Chondrocyte (in vitro differentiated cells): ENCODE data around the gene GAL3ST2. TPM values are rescaled to one million over a fixed set of nuclear protein-coding genes. Genes with fewer than 3 reads are reported as not detected.
"Not testable (repeated sequence)": the region's sequence is repeated elsewhere in the genome, so short reads cannot be mapped to it uniquely, and the experiment has no call there.

Experiments
- DNase-seq: peaks from one replicate; pipeline ENCODE4 v3.0.0; 2021; ENCODE audit warnings: mixed read lengths, low spot score
- H3K27ac Mint-ChIP-seq: one replicate; pipeline ENCODE4 v1.8.0; 2021; ENCODE audit warnings: mild to moderate bottlenecking, moderate library complexity, mixed read lengths; ENCODE audit not compliant: unreplicated experiment
- H3K27me3 Mint-ChIP-seq: 2 replicates; pipeline ENCODE4 v1.8.0; 2021; ENCODE audit warnings: low read depth, mixed read lengths
- H3K36me3 Mint-ChIP-seq: 2 replicates; pipeline ENCODE4 v1.8.0; 2021; ENCODE audit warnings: low read depth, mixed read lengths
- H3K4me1 Mint-ChIP-seq: 2 replicates; pipeline ENCODE4 v1.8.0; 2021; ENCODE audit warnings: low read depth, mild to moderate bottlenecking, mixed read lengths
- H3K4me3 Mint-ChIP-seq: one replicate; pipeline ENCODE4 v1.8.0; 2021; ENCODE audit warnings: mild to moderate bottlenecking, moderate library complexity, mixed read lengths; ENCODE audit not compliant: unreplicated experiment
- H3K9me3 Mint-ChIP-seq: 2 replicates; pipeline ENCODE4 v1.8.0; 2021; ENCODE audit warnings: low read depth, mixed read lengths
- CTCF ChIP-seq: fragments of 200-600 bp; sonication (generic); IDR thresholded peaks from 2 replicates; pipeline ENCODE4 v1.5.0; 2021; ENCODE audit warnings: antibody characterized with exemption, mild to moderate bottlenecking, moderate library complexity
- total RNA-seq: library from RNA; stranded (reverse); gene quantifications from 3 replicates; pipeline ENCODE4 v1.2.1, GENCODE V29; 2021

The GAL3ST2 gene
- total RNA-seq, 1 donor from 2014 or later, result 0.52 TPM

DNA sequence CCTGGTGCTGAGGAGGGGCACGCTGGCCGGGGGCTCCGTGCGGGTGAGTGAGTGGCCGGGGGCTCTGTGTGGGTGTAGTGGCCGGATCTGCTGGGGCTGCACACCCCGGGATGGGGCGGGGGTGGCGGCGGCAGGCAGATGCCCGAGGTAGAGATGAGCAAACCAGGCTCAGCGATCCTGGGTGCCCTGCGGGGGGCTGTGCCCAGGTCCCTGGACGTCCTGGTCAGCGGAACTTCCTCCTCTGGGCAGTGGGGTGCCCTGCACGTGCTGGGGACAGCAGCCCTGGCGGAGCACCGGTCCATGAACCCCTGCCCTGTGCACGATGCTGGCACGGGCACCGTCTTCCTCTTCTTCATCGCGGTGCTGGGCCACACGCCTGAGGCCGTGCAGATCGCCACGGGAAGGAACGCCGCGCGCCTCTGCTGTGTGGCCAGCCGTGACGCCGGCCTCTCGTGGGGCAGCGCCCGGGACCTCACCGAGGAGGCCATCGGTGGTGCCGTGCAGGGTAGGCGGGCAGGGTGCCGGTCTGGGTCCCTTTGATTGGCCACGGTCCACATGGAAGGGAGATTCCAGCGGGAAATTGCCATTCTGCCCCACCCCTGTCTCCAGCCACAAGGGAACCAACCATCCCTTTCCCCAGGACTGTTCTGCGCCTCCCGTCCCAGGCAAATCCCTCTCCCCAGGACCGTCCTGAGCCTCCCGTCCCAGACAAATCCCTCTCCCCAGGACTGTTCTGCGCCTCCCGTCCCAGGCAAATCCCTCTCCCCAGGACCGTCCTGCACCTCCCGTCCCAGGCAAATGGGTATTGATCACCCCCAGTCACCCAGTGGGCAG, 38.2 kb downstream of the GAL3ST2 start:
- no peak overlapping the region for H3K4me3 Mint-ChIP-seq
- no peak overlapping the region for H3K27ac Mint-ChIP-seq
- DNase-seq, result peak; percentile 86
- TF ChIP-seq CTCF, result no peak
- peaks cover 3% of the 10 kb centered on the region for H3K27me3 Mint-ChIP-seq
- H3K9me3 Mint-ChIP-seq, result no peaks in the 10 kb centered on the region
- no peaks in the 10 kb centered on the region for H3K4me1 Mint-ChIP-seq
- no peaks in the 10 kb centered on the region for H3K36me3 Mint-ChIP-seq

- Mint-ChIP-seq H3K27me3 (peaks cover 3% of the 10 kb centered on the region), H3K36me3 (no peaks in the 10 kb centered on the region), H3K9me3 (no peaks in the 10 kb centered on the region), H3K4me1 (no peaks in the 10 kb centered on the region), H3K27ac (no peak overlapping the region), H3K4me3 (no peak overlapping the region)
- DNase-seq, result peak; percentile 90
- TF ChIP-seq CTCF, result no peak
These were observed 39.1 kb downstream of the GAL3ST2 start for GRCh38 chr2:241815477-241816430.

DNA sequence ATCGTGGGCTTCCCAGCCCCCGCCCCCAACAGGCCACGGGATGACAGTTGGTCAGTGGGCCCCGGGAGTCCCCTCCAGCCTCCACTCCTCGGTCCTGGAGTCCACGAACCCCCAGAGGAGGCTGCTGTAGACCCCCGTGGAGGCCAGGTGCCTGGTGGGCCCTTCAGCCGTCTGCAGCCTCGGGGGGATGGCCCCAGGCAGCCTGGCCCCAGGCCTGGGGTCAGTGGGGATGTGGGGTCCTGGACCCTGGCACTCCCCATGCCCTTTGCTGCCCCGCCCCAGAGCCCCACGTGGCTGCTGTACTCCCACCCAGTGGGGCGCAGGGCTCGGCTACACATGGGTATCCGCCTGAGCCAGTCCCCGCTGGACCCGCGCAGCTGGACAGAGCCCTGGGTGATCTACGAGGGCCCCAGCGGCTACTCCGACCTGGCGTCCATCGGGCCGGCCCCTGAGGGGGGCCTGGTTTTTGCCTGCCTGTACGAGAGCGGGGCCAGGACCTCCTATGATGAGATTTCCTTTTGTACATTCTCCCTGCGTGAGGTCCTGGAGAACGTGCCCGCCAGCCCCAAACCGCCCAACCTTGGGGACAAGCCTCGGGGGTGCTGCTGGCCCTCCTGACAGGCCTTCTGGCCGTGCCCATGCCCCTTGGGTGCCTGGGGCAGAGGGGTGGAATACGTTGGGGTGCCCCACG, 40.0 kb downstream of the GAL3ST2 start:
- Mint-ChIP-seq H3K9me3 (no peaks in the 10 kb centered on the region), H3K27ac (no peak overlapping the region), H3K36me3 (no peaks in the 10 kb centered on the region), H3K4me3 (no peak overlapping the region), H3K27me3 (peaks cover 3% of the 10 kb centered on the region), H3K4me1 (no peaks in the 10 kb centered on the region)
- peak; percentile 90 for DNase-seq
- TF ChIP-seq CTCF, result no peak

GRCh38 chr2:241817126-241817820, 40.7 kb downstream of the GAL3ST2 start:
- Mint-ChIP-seq H3K4me1 (no peaks in the 10 kb centered on the region), H3K4me3 (no peak overlapping the region), H3K9me3 (no peaks in the 10 kb centered on the region), H3K36me3 (no peaks in the 10 kb centered on the region), H3K27me3 (peaks cover 3% of the 10 kb centered on the region), H3K27ac (no peak overlapping the region)
- TF ChIP-seq CTCF, result no peak
- peak; percentile 71 for DNase-seq

GRCh38 chr2:241817821-241818215, 41.2 kb downstream of the GAL3ST2 start:
- H3K9me3 Mint-ChIP-seq, H3K4me1 Mint-ChIP-seq, H3K36me3 Mint-ChIP-seq, H3K4me3 Mint-ChIP-seq, H3K27me3 Mint-ChIP-seq, DNase-seq, H3K27ac Mint-ChIP-seq: not testable (repeated sequence)
